HCT116 (cell line): ENCODE results near the gene UBE2L3. TPM values are rescaled to one million over a fixed set of nuclear protein-coding genes. Genes with fewer than 3 reads are reported as not detected.
A peak's percentile ranks its signal among the peaks of the same experiment; 100 is the strongest.

Experiments
- ATAC-seq: fragments of 200-7000 bp; cut with Tn5 transposase; 2 replicates; pipeline ENCODE4 v1.9.1; 2020; ENCODE audit warnings: mild to moderate bottlenecking, moderate library complexity
- BruUV-seq: library from RNA; stranded (reverse); fragments of 400-500 nt; replicated peaks from 2 replicates; lab custom pipeline; 2021; lab: Mats Ljungman, UMichigan
- CTCF ChIA-PET: fragments of 300-600 bp; sonication (Branson Sonifier 250); formaldehyde crosslinking; loops from one replicate; lab custom pipeline; 2021; ENCODE audit warnings: antibody characterized with exemption; lab: Charles Lee
- POLR2A ChIA-PET: fragments of 300-600, 350-600 bp; sonication (Branson Sonifier 250); formaldehyde crosslinking; loops from one replicate; lab custom pipeline; 2021; ENCODE audit warnings: antibody characterized with exemption; lab: Charles Lee
- RAD21 ChIA-PET, 2 experiments: fragments of 300-600 bp; sonication (Branson Sonifier 250); formaldehyde crosslinking; loops; one replicate each; lab custom pipeline; 2023; ENCODE audit warnings: low total read pairs in 2 of 2; ENCODE audit not compliant: uncharacterized antibody in 2 of 2, unreplicated experiment in 2 of 2, low non-redundant PET in 1 of 2; lab: Charles Lee
- DNase-seq: peaks from one replicate; pipeline ENCODE4 v3.0.0-alpha.2; 2010; ENCODE audit warnings: low read depth, low spot score
- H2AFZ ChIP-seq: fragments of 200-600 bp; shearing (Covaris generic), sonication (generic); 2 replicates; pipeline ENCODE4 v1.6.1; 2017; ENCODE audit warnings: low read depth, mixed run types, mixed read lengths, antibody characterized with exemption, low read length; ENCODE audit not compliant: poor library complexity, severe bottlenecking
- H3K27ac ChIP-seq: 2 replicates; pipeline ENCODE4 v1.5.1; 2012; ENCODE audit warnings: low read depth, low read length
- H3K27me3 ChIP-seq: fragments of 200-600 bp; sonication (generic); 2 replicates; pipeline ENCODE4 v1.6.1; 2016; ENCODE audit warnings: mixed run types, low read length, mixed read lengths; ENCODE audit not compliant: insufficient read depth
- H3K36me3 ChIP-seq, 2 experiments: fragments of 200-500 bp in 1 of 2; fragments of 200-600 bp in 1 of 2; sonication (Bioruptor generic) in 1 of 2; sonication (generic) in 1 of 2; 2 replicates each; pipeline versions ENCODE4 v1.5.1 to v1.6.1; 2014 to 2016; ENCODE audit warnings: low read length in 2 of 2, inconsistent platforms in 1 of 2, mixed read lengths in 1 of 2, mixed run types in 1 of 2; ENCODE audit not compliant: insufficient read depth in 2 of 2, control insufficient read depth in 1 of 2
- H3K4me1 ChIP-seq, 2 experiments: fragments of 200-600 bp in 1 of 2; sonication (generic) in 1 of 2; 2 replicates each; pipeline versions ENCODE4 v1.5.1 to v1.6.1; 2012 to 2017; ENCODE audit warnings: low read length in 2 of 2, inconsistent platforms in 1 of 2, mild to moderate bottlenecking in 1 of 2, mixed read lengths in 1 of 2, mixed run types in 1 of 2, moderate library complexity in 1 of 2; ENCODE audit not compliant: insufficient read depth in 2 of 2, control insufficient read depth in 1 of 2
- H3K4me2 ChIP-seq: fragments of 200-600 bp; sonication (generic); 2 replicates; pipeline ENCODE4 v1.6.1; 2017; ENCODE audit warnings: mixed run types, low read length, mixed read lengths
- H3K4me3 ChIP-seq, 2 experiments: fragments of 200-600 bp in 1 of 2; sonication (generic) in 1 of 2; replicated peaks in 1 of 2; 2 replicates each; pipeline ENCODE4 v1.5.1; 2011 to 2016; ENCODE audit warnings: low read length in 2 of 2, control low read depth in 1 of 2, low read depth in 1 of 2, mild to moderate bottlenecking in 1 of 2, mixed read lengths in 1 of 2, mixed run types in 1 of 2
- H3K79me2 ChIP-seq: fragments of 200-600 bp; sonication (generic); 2 replicates; pipeline ENCODE4 v1.6.1; 2017; ENCODE audit warnings: mild to moderate bottlenecking, mixed run types, low read length, moderate library complexity, mixed read lengths; ENCODE audit not compliant: insufficient read depth
- H3K9ac ChIP-seq: fragments of 200-600 bp; sonication (generic); 2 replicates; pipeline ENCODE4 v1.6.1; 2016; ENCODE audit warnings: low read length, mixed read lengths
- H3K9me2 ChIP-seq: fragments of 200-600 bp; sonication (generic), shearing (Covaris generic); 2 replicates; pipeline ENCODE4 v1.6.1; 2017; ENCODE audit warnings: mixed run types, mild to moderate bottlenecking, moderate library complexity; ENCODE audit not compliant: insufficient read depth
- H3K9me3 ChIP-seq, 2 experiments: fragments of 200-500 bp in 1 of 2; fragments of 200-600 bp in 1 of 2; sonication (Bioruptor generic) in 1 of 2; sonication (generic) in 1 of 2; 2 replicates each; pipeline ENCODE4 v1.6.1; 2014 to 2017; ENCODE audit warnings: low read length in 2 of 2, mixed read lengths in 2 of 2, inconsistent platforms in 1 of 2, low read depth in 1 of 2, mild to moderate bottlenecking in 1 of 2, mixed run types in 1 of 2, moderate library complexity in 1 of 2; ENCODE audit not compliant: control insufficient read depth in 1 of 2, insufficient read depth in 1 of 2
- H4K20me1 ChIP-seq: fragments of 200-600 bp; sonication (generic), shearing (Covaris generic); 2 replicates; pipeline ENCODE4 v1.6.1; 2017; ENCODE audit warnings: mixed run types, mild to moderate bottlenecking, moderate library complexity; ENCODE audit not compliant: insufficient read depth
- ELF1 ChIP-seq: IDR thresholded peaks from 2 replicates; pipeline ENCODE4 v1.6.1; 2012; ENCODE audit warnings: low read depth, borderline replicate concordance
- EZH2phosphoT487 ChIP-seq: fragments of 200-600 bp; IDR thresholded peaks from 2 replicates; pipeline ENCODE4 v1.6.1; 2018; ENCODE audit warnings: antibody characterized with exemption, borderline replicate concordance
- SIN3A ChIP-seq: IDR thresholded peaks from 2 replicates; pipeline ENCODE4 v1.6.1; 2012; ENCODE audit warnings: low read depth
- SRF ChIP-seq: IDR thresholded peaks from 2 replicates; pipeline ENCODE4 v1.6.1; 2012; ENCODE audit warnings: low read depth
- TCF7L2 ChIP-seq: IDR thresholded peaks from 2 replicates; pipeline ENCODE4 v1.7.0; 2011; ENCODE audit warnings: borderline replicate concordance, inconsistent platforms; ENCODE audit not compliant: insufficient read depth, insufficient read length; ENCODE audit errors: extremely low read depth
- intact Hi-C: fragments of 100-400 bp; cut with micrococcal nuclease; formaldehyde crosslinking; loops from 2 replicates; pipeline ENCODE4 v1.10.0; 2022
- total RNA-seq: library from RNA; stranded (reverse); gene quantifications from one replicate; pipeline ENCODE4 v1.2.1, GENCODE V29; 2021; ENCODE audit not compliant: unreplicated experiment
- TF ChIP-seq, protein P1 (sequence below): IDR thresholded peaks from 2 replicates; pipeline ENCODE4 v1.6.1; 2011; ENCODE audit warnings: mild to moderate bottlenecking, low read length, moderate library complexity; ENCODE audit not compliant: insufficient replicate concordance; ENCODE audit errors: extremely low read depth

Gene UBE2L3
- total RNA-seq, 1 experiment from 2014 or later: 55.6 TPM

DNA sequence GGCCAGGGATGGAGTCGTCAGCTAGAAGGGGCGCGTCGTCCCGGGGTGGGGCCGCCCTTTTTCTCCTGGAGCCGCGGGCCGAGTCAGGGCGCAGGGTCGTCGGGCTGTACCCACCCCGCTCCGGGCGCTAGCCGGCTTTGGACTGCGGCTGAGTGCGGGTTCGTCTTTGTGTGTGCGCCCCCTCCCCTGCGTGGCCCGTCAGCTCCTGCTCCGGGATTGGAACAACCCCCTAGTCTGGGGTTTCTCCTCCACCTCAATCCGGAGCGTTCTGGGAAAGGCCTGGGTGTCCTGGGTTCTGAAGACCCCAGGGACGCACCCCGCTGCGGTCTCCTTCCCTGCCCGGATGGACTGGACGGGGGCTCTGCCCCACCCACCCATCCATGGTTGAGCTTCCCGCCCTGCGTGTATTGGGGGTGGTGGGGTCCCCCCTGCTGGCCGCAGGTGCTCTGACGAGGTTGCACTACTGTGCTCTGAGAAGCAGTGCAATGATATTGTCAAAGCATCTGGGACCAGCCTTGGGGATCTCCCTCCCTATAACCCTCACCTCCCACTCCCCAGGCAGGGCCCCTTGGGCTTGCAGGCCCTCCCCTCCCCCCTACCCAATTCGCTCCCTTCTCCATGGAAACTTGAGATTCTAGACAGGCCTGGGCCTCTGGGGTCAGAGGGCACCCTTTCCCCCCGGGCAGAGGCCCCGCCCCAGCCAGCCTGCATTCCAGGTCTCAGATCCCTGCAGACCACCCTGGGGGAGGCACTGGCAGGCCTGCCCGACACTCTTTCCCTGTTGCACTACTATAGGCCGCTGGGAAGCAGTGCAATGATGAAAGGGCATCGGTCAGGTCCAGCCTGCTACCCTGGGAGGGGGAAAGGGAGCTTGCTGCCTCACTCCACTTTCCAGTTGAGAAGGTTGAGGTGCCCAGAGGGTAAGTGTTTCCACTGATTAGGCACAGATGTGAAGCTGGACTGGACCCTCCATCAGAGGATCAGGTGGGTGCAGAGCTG, 85.3 kb downstream of the UBE2L3 start:
- H3K9me2 ChIP-seq: no peaks in the 10 kb centered on the region
- ChIA-PET POLR2A (interaction anchor here (1.2 to 1.4 kb wide), 2 partner anchors 10 to 13 kb away, joined by 3 to 4 read pairs; partner anchors contain the start of gene PPIL2), RAD21 (no interaction called here), CTCF (interaction anchor here (1.0 to 1.8 kb wide), 2 partner anchors 10 to 23 kb away, joined by 3 to 7 read pairs; no protein-coding TSS in a partner anchor)
- TF ChIP-seq SIN3A (no peak), TCF7L2 (no peak), EZH2phosphoT487 (no peak), ELF1 (no peak), SRF (no peak)
- TF ChIP-seq, protein P1, sequence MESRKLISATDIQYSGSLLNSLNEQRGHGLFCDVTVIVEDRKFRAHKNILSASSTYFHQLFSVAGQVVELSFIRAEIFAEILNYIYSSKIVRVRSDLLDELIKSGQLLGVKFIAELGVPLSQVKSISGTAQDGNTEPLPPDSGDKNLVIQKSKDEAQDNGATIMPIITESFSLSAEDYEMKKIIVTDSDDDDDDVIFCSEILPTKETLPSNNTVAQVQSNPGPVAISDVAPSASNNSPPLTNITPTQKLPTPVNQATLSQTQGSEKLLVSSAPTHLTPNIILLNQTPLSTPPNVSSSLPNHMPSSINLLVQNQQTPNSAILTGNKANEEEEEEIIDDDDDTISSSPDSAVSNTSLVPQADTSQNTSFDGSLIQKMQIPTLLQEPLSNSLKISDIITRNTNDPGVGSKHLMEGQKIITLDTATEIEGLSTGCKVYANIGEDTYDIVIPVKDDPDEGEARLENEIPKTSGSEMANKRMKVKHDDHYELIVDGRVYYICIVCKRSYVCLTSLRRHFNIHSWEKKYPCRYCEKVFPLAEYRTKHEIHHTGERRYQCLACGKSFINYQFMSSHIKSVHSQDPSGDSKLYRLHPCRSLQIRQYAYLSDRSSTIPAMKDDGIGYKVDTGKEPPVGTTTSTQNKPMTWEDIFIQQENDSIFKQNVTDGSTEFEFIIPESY: no peak
- H3K9ac ChIP-seq: peak overlapping the region; percentile 83
- intact Hi-C loops: loop anchor here (5.0 kb wide), 1 partner anchor 214 kb away; the partner anchor contains the start of gene MAPK1
- H3K9me3 ChIP-seq: no peaks in the 10 kb centered on the region
- H4K20me1 ChIP-seq: no peaks in the 10 kb centered on the region
- peaks cover 7 to 30% of the 10 kb centered on the region in 2 experiments for H3K4me1 ChIP-seq
- H3K79me2 ChIP-seq: peaks cover 8% of the 10 kb centered on the region; the same call in 1 of the 2 replicates
- peak overlapping the region; percentile 67 to 83 for H3K4me3 ChIP-seq
- no peak overlapping the region for H2AFZ ChIP-seq
- H3K4me2 ChIP-seq: peak overlapping the region; percentile 92
- H3K27me3 ChIP-seq: no peaks in the 10 kb centered on the region
- peak; percentile 12 for ATAC-seq
- no peak for DNase-seq
- peak overlapping the region; percentile 73 for H3K27ac ChIP-seq
- TSS peak; percentile 53 for BruUV-seq
- peaks cover 3 to 8% of the 10 kb centered on the region in 2 experiments; a peak in 3 of 4 replicates for H3K36me3 ChIP-seq
